ENCODE measurements around the gene SOX18.
"Not testable (repeated sequence)": the region's sequence is repeated elsewhere in the genome, so short reads cannot be mapped to it uniquely, and the experiment has no call there.

SOX18 gene

GRCh38 chr20:64022671-64023360 lies 26.6 kb downstream of the SOX18 start:
- DNase-seq (ENCODE audit: low read depth) = no peak

DNA sequence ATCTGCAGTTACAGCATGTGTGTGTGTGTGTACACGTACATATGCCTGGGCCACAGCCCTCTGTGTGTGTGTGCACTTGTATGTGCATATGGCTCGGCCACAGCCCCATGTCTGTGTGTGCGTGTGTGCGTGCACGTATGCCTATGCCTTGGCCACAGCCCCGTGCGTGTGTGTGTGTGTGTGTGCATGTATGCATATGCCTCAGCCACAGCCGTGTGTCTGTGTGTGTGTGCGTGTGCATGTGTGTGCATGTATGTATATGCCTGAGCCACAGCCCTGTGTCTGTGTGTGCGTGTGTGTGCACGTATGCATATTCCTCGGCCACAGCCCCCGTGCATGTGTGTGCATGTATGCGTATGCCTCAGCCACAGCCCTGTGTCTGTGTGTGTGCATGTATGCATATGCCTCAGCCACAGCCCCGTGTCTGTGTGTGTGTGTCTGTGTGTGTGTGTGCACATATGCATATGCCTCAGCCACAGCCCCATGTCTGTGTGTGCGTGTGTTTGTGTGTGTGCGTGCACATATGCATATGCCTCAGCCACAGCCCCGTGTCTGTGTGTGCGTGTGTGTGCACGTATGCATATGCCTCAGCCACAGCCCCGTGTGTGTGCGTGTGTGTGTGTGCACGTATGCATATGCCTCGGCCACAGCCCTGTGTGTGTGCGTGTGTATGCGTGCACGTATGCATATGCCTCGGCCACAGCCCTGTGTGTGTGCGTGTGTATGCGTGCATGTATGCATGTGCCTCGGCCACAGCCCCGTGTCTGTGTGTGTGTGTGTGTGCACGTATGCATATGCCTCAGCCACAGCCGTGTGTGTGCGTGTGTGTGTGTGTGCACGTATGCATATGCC lies 28.1 kb downstream of the SOX18 start:
- no peak for DNase-seq (ENCODE audit: low read depth)

DNA sequence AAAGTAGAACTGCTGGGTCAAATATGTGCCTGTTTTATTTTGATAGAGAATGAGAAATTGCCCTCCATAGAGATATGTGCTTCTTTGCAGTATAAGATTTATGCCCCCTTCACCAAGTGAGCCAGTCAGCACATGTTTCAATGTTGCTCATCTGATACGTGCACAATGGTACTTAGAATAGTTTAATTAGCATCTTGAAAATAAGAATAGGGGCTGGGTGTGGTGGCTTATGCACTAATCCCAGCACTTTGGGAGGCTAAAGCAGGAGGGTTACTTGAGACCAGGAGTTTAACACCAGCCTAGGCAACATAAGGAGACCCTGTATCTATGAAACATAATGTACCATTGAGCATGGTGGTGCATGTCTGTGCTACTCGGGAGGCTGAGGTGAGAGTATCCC lies 33.8 kb downstream of the SOX18 start:
- DNase-seq (ENCODE audit: low read depth) = no peak

GRCh38 chr20:64012385-64013154 lies 36.9 kb downstream of the SOX18 start:
- DNase-seq (ENCODE audit: low read depth) = not testable (repeated sequence)

- no peak for DNase-seq (ENCODE audit: low read depth)
Observed at GRCh38 chr20:64011366-64011779, 38.1 kb downstream of the SOX18 start.

- DNase-seq (ENCODE audit: low read depth) = no peak
Observed at GRCh38 chr20:64010711-64011237, 38.7 kb downstream of the SOX18 start.

- no peak for DNase-seq (ENCODE audit: low read depth)
Observed at GRCh38 chr20:64009811-64010387, 39.5 kb downstream of the SOX18 start.

DNA sequence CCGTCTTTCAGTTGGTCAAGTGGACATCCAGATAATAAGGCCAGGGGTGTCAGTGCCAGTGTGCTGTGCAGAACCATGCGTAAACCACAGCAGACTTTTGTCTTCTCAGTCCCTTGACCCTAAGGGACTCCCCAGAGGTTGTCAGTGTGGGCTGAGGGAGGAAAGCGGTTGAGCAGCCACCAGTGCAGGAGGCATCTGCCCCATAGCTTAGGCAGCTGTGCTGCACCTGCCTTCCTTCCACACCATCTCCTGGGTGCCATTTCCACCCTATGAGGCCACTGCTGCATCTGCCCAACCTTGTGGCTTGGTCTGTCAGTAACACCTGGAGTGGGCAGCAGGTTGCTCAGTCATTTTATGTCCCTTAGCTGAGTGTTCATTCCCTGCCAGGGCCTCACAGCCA lies 42.5 kb downstream of the SOX18 start:
- DNase-seq (ENCODE audit: low read depth) = no peak

DNA sequence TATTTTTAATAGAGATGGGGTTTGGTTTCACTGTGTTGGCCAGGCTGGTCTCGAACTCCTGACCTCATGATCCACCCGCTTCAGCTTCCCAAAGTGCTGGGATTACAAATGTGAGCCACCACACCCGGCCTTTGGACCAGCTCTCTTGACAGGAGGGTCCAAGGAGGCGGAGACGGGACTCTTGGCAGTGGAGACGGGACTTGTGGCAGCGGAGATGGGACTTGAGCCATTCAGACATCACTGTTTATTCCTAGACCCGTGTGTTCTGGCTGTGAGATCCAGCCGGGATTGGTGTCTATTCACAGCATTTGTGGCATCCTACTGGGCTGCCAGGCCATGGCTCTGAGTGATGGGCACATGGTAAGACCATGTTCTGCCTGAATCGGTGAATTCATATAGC lies 42.9 kb downstream of the SOX18 start:
- DNase-seq (ENCODE audit: low read depth) = no peak

- DNase-seq (ENCODE audit: low read depth) = peak; percentile 7
Observed at GRCh38 chr20:64005394-64005793, 44.0 kb downstream of the SOX18 start.

- DNase-seq (ENCODE audit: low read depth) = no peak
Observed at GRCh38 chr20:64003960-64004725, 45.3 kb downstream of the SOX18 start.

DNA sequence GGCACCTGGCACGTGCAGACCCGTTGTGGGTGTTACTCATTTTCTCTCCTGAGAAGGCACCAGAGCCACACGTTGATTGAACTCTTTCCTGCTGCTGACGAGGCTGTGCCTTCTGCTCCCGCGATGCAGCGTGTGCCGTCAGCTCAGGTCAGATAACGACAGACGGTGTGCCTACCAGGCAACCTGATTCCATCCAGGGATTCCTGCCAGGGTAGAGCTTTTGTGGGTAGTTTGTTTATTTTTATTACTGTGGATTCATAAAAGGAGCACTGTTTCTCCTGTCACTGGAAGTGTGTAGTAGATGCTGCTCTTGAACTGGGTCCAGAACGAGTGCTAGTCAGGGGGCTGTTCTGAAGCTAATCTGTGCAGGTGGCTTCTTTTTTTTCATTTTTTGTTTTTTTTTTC lies 47.8 kb downstream of the SOX18 start:
- no peak for DNase-seq (ENCODE audit: low read depth)

GRCh38 chr20:64000906-64001305 lies 48.5 kb downstream of the SOX18 start:
- no peak for DNase-seq (ENCODE audit: low read depth)
